ENCODE data around the gene PTCHD1.

DNA sequence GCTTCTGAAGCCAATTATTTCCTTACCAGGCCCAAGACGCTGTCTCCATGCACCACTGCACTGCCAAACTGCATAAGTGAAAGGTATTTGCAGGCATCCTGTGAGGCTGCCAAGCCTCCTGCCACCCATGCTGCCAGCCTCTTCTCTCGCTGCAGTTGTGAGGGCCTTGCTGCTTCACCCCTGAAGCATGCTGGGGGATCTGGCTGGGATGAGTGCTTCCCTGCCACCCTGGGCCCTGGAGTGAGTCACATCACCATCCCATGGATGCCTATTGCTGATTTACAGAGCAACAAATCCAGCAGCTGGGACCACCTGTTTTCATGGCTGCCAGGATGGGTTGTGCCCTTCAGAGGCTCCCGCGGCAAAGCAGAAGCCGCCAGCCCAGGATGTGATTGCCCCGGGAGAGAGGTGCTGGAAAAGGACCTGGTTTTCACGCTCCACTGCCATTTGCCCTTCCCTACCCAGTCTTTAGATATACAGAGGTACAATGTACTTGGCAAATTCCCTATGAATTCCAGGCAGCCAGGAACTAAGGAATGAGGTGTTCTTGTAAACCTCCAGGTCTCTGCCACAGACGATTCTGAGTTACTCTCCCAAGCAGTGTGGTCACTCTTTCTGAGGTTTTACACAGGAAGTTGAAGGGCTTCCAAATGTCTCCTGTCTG, 41.5 kb upstream of the PTCHD1 start:
- TF ChIP-seq, protein P1, sequence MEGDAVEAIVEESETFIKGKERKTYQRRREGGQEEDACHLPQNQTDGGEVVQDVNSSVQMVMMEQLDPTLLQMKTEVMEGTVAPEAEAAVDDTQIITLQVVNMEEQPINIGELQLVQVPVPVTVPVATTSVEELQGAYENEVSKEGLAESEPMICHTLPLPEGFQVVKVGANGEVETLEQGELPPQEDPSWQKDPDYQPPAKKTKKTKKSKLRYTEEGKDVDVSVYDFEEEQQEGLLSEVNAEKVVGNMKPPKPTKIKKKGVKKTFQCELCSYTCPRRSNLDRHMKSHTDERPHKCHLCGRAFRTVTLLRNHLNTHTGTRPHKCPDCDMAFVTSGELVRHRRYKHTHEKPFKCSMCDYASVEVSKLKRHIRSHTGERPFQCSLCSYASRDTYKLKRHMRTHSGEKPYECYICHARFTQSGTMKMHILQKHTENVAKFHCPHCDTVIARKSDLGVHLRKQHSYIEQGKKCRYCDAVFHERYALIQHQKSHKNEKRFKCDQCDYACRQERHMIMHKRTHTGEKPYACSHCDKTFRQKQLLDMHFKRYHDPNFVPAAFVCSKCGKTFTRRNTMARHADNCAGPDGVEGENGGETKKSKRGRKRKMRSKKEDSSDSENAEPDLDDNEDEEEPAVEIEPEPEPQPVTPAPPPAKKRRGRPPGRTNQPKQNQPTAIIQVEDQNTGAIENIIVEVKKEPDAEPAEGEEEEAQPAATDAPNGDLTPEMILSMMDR (IDR thresholded peaks at IDR 0.05; ENCODE audit: low read depth, low read length, missing input control), result no peak
- no peak for TF ChIP-seq TAF1 (conservative IDR thresholded peaks at IDR 0.05)
- no peak for TF ChIP-seq GABPA (IDR thresholded peaks at IDR 0.05 in 1 of 2, conservative IDR thresholded peaks at IDR 0.05 in 1 of 2)
- no peak for TF ChIP-seq JUND (IDR thresholded peaks at IDR 0.05)
- TF ChIP-seq RAD21 (IDR thresholded peaks at IDR 0.05), result no peak
- TF ChIP-seq, protein P2, sequence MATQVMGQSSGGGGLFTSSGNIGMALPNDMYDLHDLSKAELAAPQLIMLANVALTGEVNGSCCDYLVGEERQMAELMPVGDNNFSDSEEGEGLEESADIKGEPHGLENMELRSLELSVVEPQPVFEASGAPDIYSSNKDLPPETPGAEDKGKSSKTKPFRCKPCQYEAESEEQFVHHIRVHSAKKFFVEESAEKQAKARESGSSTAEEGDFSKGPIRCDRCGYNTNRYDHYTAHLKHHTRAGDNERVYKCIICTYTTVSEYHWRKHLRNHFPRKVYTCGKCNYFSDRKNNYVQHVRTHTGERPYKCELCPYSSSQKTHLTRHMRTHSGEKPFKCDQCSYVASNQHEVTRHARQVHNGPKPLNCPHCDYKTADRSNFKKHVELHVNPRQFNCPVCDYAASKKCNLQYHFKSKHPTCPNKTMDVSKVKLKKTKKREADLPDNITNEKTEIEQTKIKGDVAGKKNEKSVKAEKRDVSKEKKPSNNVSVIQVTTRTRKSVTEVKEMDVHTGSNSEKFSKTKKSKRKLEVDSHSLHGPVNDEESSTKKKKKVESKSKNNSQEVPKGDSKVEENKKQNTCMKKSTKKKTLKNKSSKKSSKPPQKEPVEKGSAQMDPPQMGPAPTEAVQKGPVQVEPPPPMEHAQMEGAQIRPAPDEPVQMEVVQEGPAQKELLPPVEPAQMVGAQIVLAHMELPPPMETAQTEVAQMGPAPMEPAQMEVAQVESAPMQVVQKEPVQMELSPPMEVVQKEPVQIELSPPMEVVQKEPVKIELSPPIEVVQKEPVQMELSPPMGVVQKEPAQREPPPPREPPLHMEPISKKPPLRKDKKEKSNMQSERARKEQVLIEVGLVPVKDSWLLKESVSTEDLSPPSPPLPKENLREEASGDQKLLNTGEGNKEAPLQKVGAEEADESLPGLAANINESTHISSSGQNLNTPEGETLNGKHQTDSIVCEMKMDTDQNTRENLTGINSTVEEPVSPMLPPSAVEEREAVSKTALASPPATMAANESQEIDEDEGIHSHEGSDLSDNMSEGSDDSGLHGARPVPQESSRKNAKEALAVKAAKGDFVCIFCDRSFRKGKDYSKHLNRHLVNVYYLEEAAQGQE (IDR thresholded peaks at IDR 0.05), result no peak
- TF ChIP-seq, protein P3, sequence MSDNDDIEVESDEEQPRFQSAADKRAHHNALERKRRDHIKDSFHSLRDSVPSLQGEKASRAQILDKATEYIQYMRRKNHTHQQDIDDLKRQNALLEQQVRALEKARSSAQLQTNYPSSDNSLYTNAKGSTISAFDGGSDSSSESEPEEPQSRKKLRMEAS (IDR thresholded peaks at IDR 0.05), result no peak
- TF ChIP-seq, protein P4, sequence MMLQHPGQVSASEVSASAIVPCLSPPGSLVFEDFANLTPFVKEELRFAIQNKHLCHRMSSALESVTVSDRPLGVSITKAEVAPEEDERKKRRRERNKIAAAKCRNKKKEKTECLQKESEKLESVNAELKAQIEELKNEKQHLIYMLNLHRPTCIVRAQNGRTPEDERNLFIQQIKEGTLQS (IDR thresholded peaks at IDR 0.05), result no peak
- TF ChIP-seq SP1 (IDR thresholded peaks at IDR 0.05), result no peak
- TF ChIP-seq, protein P5, sequence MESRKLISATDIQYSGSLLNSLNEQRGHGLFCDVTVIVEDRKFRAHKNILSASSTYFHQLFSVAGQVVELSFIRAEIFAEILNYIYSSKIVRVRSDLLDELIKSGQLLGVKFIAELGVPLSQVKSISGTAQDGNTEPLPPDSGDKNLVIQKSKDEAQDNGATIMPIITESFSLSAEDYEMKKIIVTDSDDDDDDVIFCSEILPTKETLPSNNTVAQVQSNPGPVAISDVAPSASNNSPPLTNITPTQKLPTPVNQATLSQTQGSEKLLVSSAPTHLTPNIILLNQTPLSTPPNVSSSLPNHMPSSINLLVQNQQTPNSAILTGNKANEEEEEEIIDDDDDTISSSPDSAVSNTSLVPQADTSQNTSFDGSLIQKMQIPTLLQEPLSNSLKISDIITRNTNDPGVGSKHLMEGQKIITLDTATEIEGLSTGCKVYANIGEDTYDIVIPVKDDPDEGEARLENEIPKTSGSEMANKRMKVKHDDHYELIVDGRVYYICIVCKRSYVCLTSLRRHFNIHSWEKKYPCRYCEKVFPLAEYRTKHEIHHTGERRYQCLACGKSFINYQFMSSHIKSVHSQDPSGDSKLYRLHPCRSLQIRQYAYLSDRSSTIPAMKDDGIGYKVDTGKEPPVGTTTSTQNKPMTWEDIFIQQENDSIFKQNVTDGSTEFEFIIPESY (IDR thresholded peaks at IDR 0.05), result no peak
